SKM-1 treated with dmso at 0.1 percent for 144 hours (cell line): Measurements from ENCODE around the gene S100A4.
A peak's percentile ranks its signal among the peaks of the same experiment; 100 is the strongest.
"Not testable (repeated sequence)": the region's sequence is repeated elsewhere in the genome, so short reads cannot be mapped to it uniquely, and the experiment has no call there.

Experiments
- DNase-seq: peaks from one replicate; lab custom pipeline; 2025; ENCODE audit not compliant: unreplicated experiment; lab: John Stamatoyannopoulos, UW

The S100A4 gene

DNA sequence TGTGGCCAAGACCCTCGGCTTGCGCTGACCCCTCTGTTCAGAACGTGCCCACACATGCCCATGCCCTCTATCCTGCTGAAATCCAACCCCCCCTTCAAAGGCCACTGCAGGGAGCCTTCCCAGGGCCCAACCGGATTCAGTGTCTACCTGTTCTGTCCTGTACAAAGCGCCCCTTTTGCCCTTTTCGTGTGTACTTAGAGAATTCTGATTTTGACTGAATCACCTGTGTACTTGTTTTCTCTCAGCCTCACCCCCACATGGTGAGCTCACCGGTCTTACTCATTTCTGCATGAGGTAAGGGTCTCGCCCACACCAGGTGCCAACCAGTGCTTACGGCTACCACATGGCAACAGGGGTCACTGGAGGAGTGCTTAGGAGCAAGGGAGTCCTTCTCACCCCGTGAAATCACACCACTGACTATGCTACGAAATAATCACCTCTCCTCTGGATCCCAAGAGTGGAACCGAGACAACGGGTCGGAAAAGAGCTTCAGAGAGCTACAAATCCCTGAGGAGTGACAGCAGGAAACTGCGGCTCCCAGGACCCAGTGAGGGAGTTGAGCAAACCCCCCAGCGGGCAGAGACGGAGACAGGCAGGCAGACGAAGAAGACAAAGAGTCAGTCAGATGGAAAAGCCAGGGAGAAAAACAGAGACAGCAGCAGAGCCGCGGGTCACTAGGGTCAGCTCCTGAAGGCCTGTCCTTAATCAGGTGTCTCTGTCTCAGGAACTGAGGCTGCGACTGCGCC, 22.2 kb upstream of the S100A4 start:
- DNase-seq = no peak

DNA sequence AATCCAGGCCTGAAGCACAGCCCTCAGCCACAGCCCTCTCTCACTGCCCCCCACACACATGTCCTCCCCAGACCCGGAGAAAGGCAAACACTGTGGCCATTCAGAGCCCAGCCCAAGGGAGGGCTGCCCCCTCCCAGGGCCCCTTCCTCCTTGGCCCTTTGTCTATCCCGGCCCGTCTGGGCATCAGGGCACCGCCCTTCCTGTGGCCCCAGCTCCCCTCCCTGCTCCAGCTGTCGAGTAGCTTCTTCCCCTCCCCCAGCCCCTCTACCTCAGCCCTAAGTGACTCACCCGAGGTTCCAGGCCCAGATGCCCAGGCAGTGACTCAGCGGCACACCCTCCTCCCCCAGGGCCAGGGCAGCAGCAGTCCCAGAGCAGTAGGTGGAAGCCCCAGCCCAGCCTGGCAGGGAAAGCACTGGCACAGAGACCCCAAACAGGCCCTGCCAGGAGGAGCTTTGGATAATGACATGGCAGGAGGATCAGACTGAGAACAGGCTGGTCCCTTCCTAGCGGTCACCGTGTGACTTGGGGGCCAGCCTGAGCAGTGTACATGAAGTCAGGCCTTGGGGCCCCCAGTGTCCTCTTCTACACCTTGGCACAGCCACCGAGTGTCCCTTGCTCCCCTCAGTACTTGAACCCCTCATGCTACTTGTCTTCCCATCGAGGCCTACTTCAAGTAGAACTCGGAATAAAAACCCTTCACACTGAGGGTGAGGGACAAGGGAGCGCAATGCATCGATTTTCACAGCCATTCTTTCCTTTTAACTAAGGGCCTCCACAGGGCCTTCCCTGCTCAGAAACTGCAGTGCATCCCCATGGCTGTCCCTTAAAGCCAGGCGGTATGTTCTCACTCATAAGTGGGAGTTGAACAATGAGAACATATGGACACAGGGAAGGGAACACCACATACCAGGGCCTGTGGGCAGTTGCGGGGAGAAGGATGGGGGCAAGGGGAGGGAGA, 21.1 kb upstream of the S100A4 start:
- peak; percentile 93 for DNase-seq

DNA sequence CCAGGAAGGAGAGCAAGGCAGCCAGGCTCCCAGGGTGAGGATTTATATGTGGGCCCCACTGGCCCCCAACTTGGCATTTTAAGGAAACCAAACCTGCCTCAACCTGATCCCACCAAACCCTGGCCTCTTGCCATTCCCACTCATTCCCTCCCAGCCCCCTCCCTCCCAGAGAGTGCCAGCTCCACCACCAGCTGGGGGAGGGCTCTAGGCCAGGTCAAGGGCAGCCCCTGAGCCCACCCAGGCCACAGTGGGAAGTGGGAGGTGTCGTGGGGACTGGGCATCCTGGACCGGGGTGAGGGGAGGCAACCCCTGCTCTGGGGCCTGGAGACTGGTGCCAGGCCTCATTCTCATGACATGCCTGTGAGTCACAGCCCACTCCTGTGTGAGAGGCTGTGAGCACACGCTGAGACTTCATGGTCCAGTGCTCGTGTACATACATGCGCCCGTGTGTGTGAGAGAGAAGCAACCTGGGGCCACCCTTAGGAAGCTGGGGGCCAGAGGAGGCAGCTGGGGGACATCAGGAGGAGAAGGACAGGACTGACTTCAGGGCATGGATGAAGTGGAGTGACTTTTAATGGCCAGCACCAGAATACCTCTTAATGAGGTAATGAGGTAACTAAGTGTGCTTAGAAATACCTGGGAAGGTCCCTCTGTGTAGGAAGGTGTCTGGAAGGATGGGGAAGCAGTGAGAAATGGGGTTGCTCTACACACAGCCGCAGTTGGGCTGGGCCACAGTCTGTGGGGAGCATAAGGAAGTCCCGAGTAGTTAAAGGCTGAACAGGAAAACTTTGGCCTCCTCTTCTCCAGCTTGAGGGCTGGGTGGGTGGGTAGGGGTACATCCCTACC, 20.1 kb upstream of the S100A4 start, which contains the start of gene S100A2:
Gene S100A2, minus strand, starts transcription at position 316 of the 846 bp plus-strand sequence. CDS start 1,967 bp downstream, outside the sequence.
- peak; percentile 55 for DNase-seq

DNA sequence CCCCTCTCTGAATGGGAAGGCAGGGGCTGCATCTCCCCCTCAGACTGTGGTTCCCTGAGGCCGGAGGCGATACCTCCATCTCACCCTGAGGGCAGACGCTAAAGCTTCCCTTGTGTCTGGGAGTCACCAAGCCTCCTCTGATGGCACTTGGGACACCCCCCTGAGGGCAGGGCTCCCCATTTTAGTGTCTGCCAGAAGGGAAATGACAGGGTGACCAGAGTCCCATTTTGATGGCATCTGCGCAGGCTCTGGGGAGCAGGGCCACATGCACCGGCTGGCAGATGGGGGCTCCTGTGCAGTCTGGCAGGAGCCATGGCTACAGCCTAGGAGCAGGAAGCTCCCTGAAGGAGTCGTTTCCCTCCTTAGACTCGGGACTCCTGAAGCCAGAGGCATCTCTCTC, 18.4 kb upstream of the S100A4 start:
- no peak for DNase-seq

DNA sequence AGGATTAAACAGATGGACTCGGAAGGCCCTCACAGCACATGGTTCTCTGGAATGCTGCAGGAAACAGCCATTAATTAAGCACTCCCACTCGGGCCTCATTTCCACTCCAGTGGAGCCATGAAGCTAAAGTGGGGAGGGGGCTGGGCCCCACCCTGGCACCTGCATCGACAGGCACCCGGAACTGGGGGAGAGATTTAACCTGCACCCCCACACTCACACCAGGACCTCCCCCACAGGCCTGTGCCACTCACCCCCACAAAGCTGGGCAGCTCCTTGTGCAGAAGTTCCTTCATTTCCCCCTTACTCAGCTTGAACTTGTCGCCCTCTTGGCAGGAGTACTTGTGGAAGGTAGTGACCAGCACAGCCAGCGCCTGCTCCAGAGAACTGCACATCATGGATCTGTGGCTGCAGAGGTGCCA, 17.9 kb upstream of the S100A4 start:
- no peak for DNase-seq

DNA sequence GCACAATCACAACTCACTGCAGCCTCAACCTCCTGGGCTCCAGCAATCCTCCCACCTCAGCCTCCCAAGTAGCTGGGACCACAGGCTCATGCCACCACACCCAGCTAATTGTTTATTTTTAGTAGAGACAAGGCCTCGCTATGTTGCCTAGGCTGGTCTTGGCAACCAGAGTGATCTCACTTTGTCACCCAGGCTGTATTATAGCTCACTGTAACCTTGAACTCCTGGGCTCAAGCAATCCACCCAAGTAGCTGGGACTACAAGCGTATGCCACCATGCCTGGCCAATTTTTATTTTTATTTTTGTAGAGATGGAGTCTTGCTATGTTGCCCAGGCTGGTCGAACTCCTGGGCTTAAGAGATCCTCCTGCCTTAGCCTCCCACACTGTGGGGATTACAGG, 16.4 kb upstream of the S100A4 start:
- DNase-seq = not testable (repeated sequence)

DNA sequence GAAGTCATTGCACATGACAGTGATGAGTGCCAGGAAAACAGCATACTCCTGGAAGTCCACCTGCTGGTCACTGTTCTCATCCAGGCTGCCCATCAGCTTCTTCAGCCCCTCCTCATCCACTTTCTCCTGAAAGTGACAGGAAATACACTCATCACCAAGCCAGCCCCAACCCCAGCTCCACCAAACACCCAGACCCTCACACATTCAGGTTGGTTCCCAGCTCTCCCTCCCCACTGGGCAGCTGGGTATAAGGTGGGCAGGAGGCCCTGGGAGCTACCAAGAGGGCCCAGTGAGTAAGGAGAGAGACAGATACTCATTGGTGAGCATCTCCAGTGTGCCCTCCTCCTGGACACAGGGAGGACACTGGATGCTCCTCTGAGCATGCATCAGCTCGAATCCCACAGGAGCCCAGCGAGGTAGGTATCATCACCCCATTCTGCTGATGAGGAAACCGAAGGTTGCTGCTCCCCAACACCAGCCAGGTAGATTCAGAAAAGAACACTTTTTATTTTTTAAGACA, 15.9 kb upstream of the S100A4 start:
- no peak for DNase-seq

DNA sequence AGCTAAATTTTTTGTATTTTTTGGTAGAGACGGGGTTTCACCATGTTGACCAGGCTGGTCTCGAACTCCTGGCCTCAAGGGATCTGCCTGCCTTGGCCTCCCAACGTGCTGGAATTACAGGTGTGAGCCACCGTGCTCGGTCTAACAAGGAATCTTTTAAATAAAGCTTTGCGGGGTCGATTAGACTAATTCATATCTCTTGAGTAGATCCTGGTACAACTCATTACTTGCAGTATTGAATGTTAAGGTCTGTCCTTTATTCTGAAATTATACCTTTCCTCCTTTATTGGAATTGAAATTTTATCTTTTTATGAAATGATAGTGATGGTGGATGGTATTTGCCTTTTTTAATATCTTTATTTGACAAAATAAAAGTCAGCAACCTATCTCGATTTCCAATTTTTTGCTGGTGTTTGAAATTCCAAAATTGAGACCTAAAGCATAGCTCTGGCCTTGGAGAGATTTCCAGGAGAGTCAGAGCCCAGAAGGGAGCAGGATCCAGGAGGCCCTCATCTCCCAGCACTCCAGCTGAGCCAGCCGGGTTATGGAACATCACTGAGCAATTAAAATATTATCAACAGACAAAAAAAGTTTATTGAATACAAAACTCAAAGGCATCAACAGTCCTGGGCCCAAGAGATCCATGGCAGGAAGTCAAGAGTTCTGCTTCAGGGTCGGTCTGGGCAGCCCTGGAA, 15.3 kb upstream of the S100A4 start:
- DNase-seq = no peak

DNA sequence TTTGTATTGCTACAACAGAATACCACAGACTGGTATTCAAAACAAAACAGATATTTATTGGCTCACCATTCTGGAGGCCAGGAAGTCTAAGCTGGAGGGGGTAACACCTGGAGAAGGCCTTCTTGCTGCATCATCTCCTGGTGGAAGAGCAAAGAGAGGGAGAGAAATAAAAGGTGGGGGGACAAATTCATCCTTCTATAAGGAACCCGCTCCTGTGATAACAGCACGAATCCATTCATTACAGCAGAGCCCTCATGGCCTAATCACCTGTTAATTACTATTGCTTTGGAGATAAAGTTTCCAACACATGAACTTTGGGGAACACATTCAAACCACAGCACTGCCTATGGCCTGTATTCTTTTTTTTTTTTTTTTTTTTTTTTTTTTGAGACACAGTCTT, 14.6 kb upstream of the S100A4 start:
- DNase-seq = no peak

DNA sequence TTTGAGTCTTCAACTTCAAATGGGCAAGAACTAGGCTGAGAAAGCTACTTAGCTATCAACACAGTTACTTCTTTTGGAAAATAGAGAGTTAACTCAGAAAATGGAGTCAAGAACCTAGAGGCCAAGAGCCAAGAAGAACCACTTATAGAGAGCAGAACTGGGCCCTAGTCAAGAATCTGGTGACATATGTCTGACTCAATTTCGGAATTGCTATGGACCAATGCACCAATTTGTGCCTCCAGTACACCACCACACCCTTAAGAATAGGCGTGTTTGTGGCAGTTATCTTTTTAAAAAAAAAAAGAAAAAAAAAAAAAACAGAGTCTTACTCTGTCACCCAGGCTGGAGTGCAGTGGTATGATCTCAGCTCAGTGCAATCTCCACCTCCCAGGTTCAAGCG, 12.3 kb upstream of the S100A4 start:
- no peak for DNase-seq

DNA sequence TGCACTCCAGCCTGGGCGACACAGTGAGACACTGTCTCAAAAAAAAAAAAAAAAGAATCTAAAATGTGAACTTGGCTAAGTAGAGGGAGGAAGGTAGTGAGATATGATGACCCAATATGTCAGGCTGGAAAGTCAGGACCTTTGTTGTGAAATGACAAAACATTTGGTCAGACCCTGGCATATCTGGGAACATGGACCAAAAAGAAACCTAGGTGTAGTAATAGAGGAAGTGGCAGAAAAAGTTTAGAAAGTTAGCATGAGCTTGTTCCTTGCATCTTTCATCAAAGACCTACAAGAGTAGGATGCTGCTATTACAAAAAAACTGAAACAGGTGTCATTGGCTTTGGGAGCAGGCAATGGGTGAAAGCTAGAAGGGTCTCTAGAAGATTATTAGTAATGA, 10.7 kb upstream of the S100A4 start:
- DNase-seq = peak; percentile 54

DNA sequence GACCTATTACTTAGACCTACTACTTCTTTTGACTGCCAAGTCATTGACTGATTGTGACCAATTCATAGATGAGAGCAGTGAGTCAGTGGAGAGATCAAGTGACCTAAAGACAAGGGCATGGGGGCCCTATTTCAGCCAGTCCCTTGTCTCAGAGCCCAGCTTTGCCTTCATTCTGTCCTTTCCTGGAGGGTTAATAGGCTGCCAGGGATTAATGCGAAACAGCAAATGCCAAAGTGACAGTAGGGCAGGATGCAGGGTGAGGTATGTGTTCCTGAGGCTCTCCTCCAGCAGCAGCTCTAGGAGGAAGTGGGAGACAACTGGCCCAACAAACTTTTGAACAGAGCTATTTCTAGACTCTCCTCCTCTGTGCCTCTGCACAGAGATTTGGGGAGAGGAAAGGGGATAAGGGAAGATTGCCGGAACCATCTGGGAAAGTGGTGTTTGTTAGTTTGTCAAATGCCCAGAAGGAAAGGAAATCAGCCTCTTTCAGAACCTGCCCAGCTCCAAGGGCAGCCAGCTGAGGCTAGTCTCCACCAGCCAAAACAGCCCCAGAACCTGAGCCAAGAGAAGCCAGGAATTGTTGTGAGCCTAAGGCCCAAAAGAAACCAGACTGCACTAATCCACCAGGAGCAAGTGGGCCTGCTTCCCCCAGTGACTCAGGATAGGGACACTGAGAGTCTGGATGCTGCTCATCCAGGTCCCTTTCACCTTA, 8.4 kb upstream of the S100A4 start:
- no peak for DNase-seq

DNA sequence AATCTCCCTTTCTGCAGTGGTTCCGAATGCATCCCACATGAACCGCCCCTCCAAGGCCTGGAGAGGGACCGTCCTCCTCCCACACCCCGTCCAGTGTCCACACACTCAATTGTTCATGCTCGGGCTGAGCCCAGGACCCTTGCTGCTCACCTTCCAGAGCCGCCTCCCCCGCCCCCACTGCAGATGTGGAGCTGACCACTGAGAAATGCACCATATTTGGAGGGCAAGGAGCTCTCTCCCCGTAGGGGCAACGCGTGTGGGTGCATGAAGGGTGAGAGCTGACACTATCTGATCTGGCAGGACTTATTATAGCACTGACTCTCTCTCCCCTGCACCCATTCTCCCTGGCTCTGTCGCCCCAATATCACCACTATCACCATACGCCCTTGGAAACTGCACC, 7.5 kb upstream of the S100A4 start:
- DNase-seq = no peak

DNA sequence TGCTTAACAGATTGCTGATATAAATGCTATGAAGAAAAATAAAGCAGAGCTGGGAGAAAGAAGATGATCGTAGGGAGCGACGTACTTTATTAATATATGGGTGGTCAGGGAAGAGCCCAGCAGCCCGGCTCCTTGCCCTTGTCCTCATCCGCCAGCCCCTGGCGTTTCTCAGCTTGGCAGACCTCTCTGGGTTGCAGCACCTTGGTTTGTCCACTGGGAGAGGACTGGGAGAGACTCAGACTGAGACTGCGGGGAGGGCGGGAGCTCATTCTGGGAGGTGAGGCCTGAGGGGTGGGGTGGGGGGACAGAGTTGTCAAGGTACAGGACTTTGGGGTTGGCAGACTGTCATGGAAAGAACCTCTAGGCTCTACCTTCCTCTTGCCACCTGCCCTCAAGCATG, 6.7 kb upstream of the S100A4 start:
- DNase-seq = no peak

DNA sequence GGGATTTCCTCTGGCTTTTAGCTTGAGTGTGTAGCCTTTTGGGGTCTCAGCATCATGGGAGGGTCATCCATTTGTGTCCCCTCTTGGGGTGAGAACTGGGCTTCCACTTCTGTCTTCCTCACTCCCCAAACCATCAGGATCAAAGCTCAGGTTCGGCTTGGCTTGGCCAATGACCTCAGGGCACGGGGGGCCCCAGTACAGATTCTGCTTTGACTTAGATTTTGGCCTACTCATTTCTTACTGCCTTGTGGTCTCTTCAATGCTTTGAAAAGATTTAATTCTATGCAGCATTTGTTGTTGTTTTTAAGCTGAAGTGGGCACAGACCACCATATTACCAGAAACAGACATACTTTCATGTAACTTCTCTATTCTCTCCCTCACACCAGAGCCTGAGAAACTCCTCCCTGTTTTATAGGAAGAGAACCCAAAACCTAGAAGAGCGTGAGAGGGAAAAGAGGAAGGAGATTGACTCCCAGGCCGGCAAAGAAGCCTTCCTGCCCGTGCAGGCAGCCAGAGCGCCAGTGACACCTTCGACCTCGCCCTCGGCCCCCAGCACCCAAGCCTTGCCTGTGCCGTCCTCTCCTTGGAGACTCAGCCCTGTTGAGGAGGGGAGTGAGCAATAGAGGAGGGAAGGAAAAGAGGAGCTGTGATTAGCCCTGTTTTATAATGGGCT, 5.4 kb upstream of the S100A4 start:
- peak; percentile 93 for DNase-seq

DNA sequence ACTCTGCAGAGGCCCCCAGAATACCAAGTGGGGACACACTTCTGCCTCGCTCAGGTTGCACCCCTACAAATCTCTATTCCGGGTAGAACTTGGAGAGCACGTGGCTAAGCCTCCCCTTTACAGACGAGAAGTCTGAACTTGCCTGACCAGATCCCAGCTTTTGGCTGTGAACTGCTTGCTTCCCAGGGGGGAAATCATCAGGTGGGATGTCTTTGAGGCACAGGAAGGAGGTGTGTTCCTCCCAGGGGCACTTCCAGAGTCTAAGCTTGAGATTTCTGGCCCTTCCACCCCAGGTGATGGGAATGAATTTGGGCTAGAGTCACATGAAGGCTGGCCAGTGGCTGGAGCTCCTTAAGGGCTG, 4.8 kb upstream of the S100A4 start:
- no peak for DNase-seq

DNA sequence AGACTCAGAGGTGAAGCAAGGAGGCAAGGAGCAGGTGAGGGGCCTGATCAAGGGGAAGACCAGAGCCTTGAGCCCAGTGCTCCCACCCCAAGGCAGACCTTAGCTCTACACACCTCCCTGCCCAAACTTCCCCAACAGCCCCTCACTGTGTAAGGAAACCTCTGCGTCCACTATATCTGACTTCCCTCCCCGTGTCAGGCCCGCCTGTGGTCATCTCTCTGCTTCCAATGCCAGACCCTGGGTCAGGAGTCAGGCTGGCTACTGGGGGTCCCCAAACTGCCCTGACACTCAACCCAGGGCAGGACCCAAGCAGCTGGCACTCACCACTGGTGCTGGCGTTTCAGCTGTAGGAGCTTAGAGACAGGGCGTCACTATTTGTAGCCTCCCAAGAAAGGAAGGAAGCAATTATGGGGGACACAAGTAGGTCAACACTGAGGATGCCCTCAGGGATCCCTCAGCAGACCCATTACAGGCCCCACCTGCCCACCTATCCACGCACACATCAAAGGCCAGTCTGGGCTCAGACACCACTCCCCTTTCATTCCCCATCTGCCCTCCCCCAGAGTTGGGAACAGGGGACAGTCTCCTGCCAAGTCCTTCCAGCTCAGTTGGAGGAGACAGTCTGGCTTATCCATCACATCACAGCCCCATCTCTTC, 4.3 kb upstream of the S100A4 start:
- DNase-seq = no peak
